Gastrocnemius medialis (tissue), 4 donors: Measurements from ENCODE around the gene NINJ2.

Experiments
- POLR2A ChIP-seq, 2 donors: fragments of 450-650 bp; IDR thresholded peaks; one replicate each; pipeline ENCODE4 v1.6.1; 2017; ENCODE audit warnings: antibody characterized with exemption in 2 of 2, mild to moderate bottlenecking in 2 of 2, moderate library complexity in 2 of 2
- TF ChIP-seq, protein P1 (sequence below), 5 experiments: fragments of 450-650 bp in 3 of 5; fragments of 200-600 bp in 2 of 5; sonication (generic) in 2 of 5; IDR thresholded peaks in 4 of 5; conservative IDR thresholded peaks in 1 of 5; 1 replicate in 4 of 5; 2 replicates in 1 of 5; pipeline ENCODE4 v1.5.1; 2016 to 2019; ENCODE audit warnings: antibody characterized with exemption in 5 of 5, mild to moderate bottlenecking in 3 of 5, moderate library complexity in 3 of 5

DNA sequence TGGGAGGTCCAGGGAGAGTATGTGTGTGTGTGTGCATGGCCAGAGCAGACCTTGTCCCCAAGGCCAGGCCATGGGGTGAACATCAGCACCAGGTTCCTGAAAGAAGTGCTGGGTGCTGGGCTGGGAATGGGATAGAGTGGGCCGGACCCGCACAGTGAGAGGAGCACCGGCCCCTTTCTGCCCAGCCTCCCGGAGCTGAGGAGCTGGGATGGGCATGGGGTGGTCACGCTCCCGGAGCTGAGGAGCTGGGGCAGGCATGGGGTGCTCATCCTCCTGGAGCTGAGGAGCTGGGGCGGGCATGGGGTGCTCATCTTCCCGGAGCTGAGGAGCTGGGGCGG is 120.2 kb downstream of the NINJ2 start:
- no peak for TF ChIP-seq POLR2A (IDR thresholded peaks at IDR 0.05)
- TF ChIP-seq, protein P1, sequence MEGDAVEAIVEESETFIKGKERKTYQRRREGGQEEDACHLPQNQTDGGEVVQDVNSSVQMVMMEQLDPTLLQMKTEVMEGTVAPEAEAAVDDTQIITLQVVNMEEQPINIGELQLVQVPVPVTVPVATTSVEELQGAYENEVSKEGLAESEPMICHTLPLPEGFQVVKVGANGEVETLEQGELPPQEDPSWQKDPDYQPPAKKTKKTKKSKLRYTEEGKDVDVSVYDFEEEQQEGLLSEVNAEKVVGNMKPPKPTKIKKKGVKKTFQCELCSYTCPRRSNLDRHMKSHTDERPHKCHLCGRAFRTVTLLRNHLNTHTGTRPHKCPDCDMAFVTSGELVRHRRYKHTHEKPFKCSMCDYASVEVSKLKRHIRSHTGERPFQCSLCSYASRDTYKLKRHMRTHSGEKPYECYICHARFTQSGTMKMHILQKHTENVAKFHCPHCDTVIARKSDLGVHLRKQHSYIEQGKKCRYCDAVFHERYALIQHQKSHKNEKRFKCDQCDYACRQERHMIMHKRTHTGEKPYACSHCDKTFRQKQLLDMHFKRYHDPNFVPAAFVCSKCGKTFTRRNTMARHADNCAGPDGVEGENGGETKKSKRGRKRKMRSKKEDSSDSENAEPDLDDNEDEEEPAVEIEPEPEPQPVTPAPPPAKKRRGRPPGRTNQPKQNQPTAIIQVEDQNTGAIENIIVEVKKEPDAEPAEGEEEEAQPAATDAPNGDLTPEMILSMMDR (IDR thresholded peaks at IDR 0.05 in 4 of 5, conservative IDR thresholded peaks at IDR 0.05 in 1 of 5) = no peak
